Measurements from ENCODE around the gene LIPA. TPM values are rescaled to one million over a fixed set of nuclear protein-coding genes. Genes with fewer than 3 reads are reported as not detected.
A peak's percentile ranks its signal among the peaks of the same experiment; 100 is the strongest.
"Not testable (repeated sequence)": the region's sequence is repeated elsewhere in the genome, so short reads cannot be mapped to it uniquely, and the experiment has no call there.

Gene LIPA
- total RNA-seq, 1 donor from 2014 or later, result 16.5 TPM

DNA sequence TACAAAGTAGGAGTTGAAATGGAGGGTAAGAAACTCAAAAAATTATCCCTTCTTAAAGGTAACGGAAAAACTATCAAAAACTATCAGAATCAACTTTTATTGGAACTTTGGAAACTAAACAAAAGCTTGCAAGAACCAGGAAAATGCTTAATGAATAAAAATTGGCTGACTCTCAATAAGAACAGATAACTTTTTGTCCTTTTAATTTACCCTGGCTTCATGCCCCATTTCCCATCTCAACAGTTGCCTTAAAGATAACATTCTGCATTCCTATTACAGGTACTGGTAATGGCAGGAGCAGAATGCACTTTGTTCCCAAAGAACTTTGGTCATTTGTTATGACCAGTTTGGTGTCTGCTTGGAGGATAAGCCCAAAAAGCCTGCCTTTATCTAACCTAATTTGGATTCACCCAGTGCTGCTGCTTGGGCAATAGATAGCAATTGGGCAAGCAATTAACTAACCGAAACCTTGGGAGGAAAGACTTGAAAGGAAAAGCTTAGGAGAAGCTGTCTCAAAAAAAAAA is 62.3 kb downstream of the LIPA start:
- DNase-seq (no peak), ATAC-seq (no peak)
- intact Hi-C loops (cut with micrococcal nuclease), result no loop called here

- ATAC-seq, result no peak
- intact Hi-C loops (cut with micrococcal nuclease), result no loop called here
- no peak for DNase-seq
Observed at GRCh38 chr10:89185658-89186057, 65.9 kb downstream of the LIPA start.

DNA sequence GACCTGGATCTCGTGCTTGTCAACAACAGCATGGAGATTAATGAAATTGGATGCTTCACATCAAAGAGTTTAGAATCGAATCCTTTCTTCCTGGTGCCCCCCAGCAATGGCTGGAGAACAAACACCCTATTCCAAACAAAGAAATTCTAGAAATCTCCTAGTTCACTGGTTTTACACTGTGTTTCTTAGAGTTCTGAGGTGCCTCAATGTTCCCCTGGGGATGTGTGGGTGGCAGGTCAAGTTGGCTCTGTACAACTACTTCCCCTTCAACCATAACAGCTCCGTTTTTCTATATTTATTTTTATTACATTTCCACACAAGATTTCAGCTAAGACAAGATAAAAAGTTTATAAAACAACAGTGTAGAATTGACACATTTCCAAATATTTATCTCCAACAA is 66.9 kb downstream of the LIPA start:
- DNase-seq (no peak), ATAC-seq (no peak)
- intact Hi-C loops (cut with micrococcal nuclease), result no loop called here

DNA sequence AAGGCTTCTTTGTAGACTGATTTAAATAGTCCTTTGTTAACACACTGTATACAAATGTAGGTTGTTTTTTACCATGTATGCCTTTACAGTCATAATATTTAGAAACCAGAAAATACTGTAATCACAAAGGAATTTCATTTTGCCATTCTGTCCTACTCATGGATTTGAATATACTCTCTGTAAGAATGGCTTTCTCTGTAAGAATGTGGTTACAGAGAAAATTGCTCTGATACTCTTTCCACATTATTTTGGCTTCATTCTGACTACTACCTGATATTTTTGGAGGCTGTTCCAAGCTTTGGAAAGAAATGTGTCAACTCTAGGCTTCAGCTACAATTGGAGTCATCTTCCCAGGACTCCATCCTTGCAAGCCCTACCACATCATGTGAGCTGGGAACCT is 68.0 kb downstream of the LIPA start:
- DNase-seq (no peak), ATAC-seq (no peak)
- intact Hi-C loops (cut with micrococcal nuclease), result no loop called here

- intact Hi-C loops (cut with micrococcal nuclease), result no loop called here
- no peak for ATAC-seq
- DNase-seq, result no peak
Observed at GRCh38 chr10:89182894-89183293, 68.7 kb downstream of the LIPA start.

- ATAC-seq, result no peak
- intact Hi-C loops (cut with micrococcal nuclease), result no loop called here
- no peak for DNase-seq
Observed at GRCh38 chr10:89175816-89176215, 75.8 kb downstream of the LIPA start.

- DNase-seq (no peak), ATAC-seq (no peak)
- intact Hi-C loops (cut with micrococcal nuclease), result no loop called here
Observed at GRCh38 chr10:89173075-89173474, 78.5 kb downstream of the LIPA start.

- intact Hi-C loops (cut with micrococcal nuclease), result no loop called here
- ATAC-seq (no peak), DNase-seq (no peak)
Observed at GRCh38 chr10:89171996-89172395, 79.6 kb downstream of the LIPA start.

DNA sequence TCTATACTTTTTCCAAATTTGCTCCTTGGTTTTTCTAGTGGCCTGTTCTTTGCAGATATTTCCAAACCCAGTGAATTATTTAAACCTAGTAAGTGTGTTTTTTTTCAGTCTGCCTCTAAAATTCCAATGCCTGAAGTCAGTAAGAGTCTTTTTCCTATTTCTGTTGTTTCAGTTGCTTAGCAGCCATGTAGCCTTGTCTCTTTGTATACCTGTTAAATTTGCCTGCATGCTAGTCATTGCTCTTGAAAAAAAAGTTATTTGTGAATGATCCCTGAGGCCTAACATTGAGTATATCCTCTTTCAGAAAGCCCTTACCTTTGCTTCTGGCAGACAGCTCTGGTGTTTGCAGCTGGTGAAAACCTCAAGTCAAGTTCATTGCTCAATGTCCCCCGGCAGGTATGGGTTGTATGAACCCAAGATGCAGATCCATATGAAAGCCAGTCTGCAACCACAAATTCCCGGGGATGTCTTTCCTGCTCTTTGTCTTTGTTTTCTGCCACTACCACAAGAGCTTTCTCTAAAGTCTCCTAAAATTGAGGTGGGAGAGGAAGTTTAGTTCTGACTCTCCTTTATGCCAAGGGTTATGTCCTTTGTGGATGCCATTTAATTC is 80.2 kb downstream of the LIPA start:
- no peak for DNase-seq
- ATAC-seq, result no peak
- intact Hi-C loops (cut with micrococcal nuclease), result no loop called here

DNA sequence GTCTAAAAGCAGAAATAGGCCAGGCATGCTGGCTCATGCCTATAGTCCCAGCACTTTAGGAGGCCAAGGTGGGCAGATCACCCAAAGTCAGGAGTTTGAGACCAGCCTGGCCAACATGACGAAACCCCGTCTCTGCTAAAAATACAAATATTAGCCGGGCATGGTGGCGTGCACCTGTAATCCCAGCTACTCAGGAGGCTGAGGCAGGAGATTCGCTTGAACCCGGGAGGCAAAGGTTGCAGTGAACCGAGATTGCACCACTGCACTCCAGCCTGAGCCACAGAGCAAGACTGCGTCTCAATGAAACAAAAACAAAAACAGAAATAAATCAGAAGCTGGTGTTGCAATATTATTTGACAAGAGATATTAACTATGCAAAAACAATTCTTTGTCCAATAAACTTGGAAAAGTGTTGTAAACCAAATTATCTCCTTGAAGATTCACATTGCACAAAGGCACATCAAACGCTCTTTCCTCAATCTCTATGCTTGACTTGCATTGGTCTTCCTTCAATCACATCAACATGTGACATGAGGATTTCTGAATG is 83.1 kb downstream of the LIPA start:
- intact Hi-C loops (cut with micrococcal nuclease); DNase-seq; ATAC-seq: not testable (repeated sequence)

DNA sequence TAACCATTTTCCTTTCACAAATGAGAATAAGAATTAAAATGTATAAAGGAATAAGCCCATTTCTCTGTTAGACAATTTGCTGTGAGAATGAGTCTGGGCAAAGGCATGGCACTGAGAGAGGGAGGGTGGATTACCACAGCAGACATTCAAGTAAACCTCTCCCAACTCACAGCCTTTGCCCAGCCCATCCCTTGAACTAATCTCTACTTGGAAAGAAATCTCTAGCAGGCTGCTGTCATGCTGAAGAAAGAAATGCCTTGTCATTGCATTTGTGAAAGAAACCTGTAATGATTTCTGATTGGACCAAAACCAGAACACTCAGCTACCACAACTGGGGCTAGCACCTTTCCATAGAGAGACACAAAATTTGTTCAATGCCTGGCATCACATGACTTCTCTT is 83.7 kb downstream of the LIPA start:
- intact Hi-C loops (cut with micrococcal nuclease), result no loop called here
- ATAC-seq (no peak), DNase-seq (no peak)

GRCh38 chr10:89165923-89166322 is 85.7 kb downstream of the LIPA start:
- no peak for DNase-seq
- intact Hi-C loops (cut with micrococcal nuclease), result no loop called here
- no peak for ATAC-seq

- no peak for DNase-seq
- intact Hi-C loops (cut with micrococcal nuclease), result no loop called here
- no peak for ATAC-seq
Observed at GRCh38 chr10:89164920-89165319, 86.7 kb downstream of the LIPA start.

GRCh38 chr10:89164080-89164479 is 87.5 kb downstream of the LIPA start:
- ATAC-seq, result peak; percentile 42
- intact Hi-C loops (cut with micrococcal nuclease), result no loop called here
- no peak for DNase-seq

Other genes starting within 250 kb of the LIPA start
- 0.25 TPM for gene CH25H, start 44.5 kb downstream of the LIPA start, total RNA-seq
- gene IFIT2, start 50.3 kb upstream of the LIPA start, total RNA-seq, result 7.0 TPM
- gene IFIT3, start 76.2 kb upstream of the LIPA start, total RNA-seq, result 8.8 TPM
- not detected for gene IFIT1B, start 126.3 kb upstream of the LIPA start, total RNA-seq
- 48.0 TPM for gene IFIT1, start 140.8 kb upstream of the LIPA start, total RNA-seq
- 8.1 TPM for gene IFIT5, start 162.8 kb upstream of the LIPA start, total RNA-seq

All from left ventricle myocardium superior (tissue), 1 donor.